GM23248 (cell line): Measurements from ENCODE around the gene FZD1.

Experiments
- EZH2 ChIP-seq: fragments of 200-600 bp; sonication (generic); IDR thresholded peaks from 2 replicates; pipeline ENCODE4 v1.6.1; 2018; ENCODE audit warnings: antibody characterized with exemption, mild to moderate bottlenecking; ENCODE audit not compliant: insufficient read depth, poor library complexity, severe bottlenecking
- EZH2phosphoT487 ChIP-seq: fragments of 200-600 bp; sonication (generic); IDR thresholded peaks from 2 replicates; pipeline ENCODE4 v1.6.1; 2018; ENCODE audit warnings: antibody characterized with exemption, moderate library complexity, mild to moderate bottlenecking, low read depth; ENCODE audit not compliant: insufficient read depth

- no peak for TF ChIP-seq EZH2
- no peak for TF ChIP-seq EZH2phosphoT487
Measured at GRCh38 chr7:91288208-91288824, 24.1 kb downstream of the FZD1 start.
